HepG2 (cell line): ENCODE measurements around the gene ACACA. TPM values are rescaled to one million over a fixed set of nuclear protein-coding genes. Genes with fewer than 3 reads are reported as not detected.
A peak's percentile ranks its signal among the peaks of the same experiment; 100 is the strongest.

Experiments used
- ATAC-seq: fragments of 200-7000 bp; cut with Tn5 transposase; 3 replicates; pipeline ENCODE4 v1.9.1; 2020; ENCODE audit warnings: mild to moderate bottlenecking, moderate library complexity
- BruUV-seq: library from RNA; stranded (reverse); fragments of 400-500 nt; replicated peaks from 2 replicates; lab custom pipeline; 2021; lab: Mats Ljungman, UMichigan
- CTCF ChIA-PET: fragments of 300-600 bp; formaldehyde crosslinking; extraction: SDS; loops from one replicate; lab custom pipeline; 2021; ENCODE audit warnings: low total read pairs, inconsistent platforms, low intra/inter-chr PET ratio; lab: Yijun Ruan, JAX
- POLR2A ChIA-PET: fragments of 350-600 bp; sonication (Branson Sonifier 250); formaldehyde crosslinking; loops from one replicate; lab custom pipeline; 2020; ENCODE audit warnings: antibody characterized with exemption, inconsistent platforms; lab: Yijun Ruan, JAX
- DNase-seq: peaks from one replicate; pipeline ENCODE4 v3.0.0-alpha.2; 2015; ENCODE audit warnings: low spot score
- FAIRE-seq: peaks from 3 replicates; lab custom pipeline; 2011; peaks lifted over from hg19 to GRCh38; lab: Jason Lieb, UNC
- H2AFZ ChIP-seq: one replicate; pipeline ENCODE4 v1.6.1; 2011; ENCODE audit warnings: low read length, inconsistent platforms
- H3K27ac ChIP-seq: fragments of 300-600 bp; 3 replicates; pipeline ENCODE4 v1.8.0; 2011; ENCODE audit warnings: mixed run types, mild to moderate bottlenecking, mixed read lengths, low read length, inconsistent platforms; ENCODE audit not compliant: insufficient read depth; ENCODE audit errors: extremely low read length
- H3K27me3 ChIP-seq, 2 experiments: fragments of 200-600 bp in 1 of 2; 2 replicates in 1 of 2; 3 replicates in 1 of 2; pipeline versions ENCODE4 v1.6.0 to v1.8.0; 2011; ENCODE audit warnings: low read length in 2 of 2, mild to moderate bottlenecking in 2 of 2, moderate library complexity in 2 of 2, inconsistent platforms in 1 of 2; ENCODE audit not compliant: insufficient read depth in 2 of 2, control insufficient read depth in 1 of 2
- H3K36me3 ChIP-seq, 2 experiments: fragments of 200-600 bp in 1 of 2; replicated peaks in 1 of 2; 2 replicates in 1 of 2; 3 replicates in 1 of 2; pipeline versions ENCODE4 v1.5.1 to v1.8.0; 2011; ENCODE audit warnings: low read length in 2 of 2, inconsistent platforms in 1 of 2; ENCODE audit not compliant: insufficient read depth in 2 of 2, control insufficient read depth in 1 of 2
- H3K4me1 ChIP-seq: 2 replicates; pipeline ENCODE4 v1.5.1; 2012; ENCODE audit warnings: low read length, inconsistent platforms; ENCODE audit not compliant: insufficient read depth
- H3K4me2 ChIP-seq: 2 replicates; pipeline ENCODE4 v1.6.0; 2011; ENCODE audit warnings: low read depth, low read length, inconsistent platforms
- H3K4me3 ChIP-seq, 3 experiments: fragments of 200-600 bp in 1 of 3; sonication (generic), shearing (Covaris generic) in 1 of 3; replicated peaks in 1 of 3; 2 replicates each; pipeline ENCODE4 v1.5.1; 2011 to 2016; ENCODE audit warnings: low read length in 3 of 3, inconsistent platforms in 2 of 3, low read depth in 2 of 3, mild to moderate bottlenecking in 2 of 3, control low read depth in 1 of 3, mixed read lengths in 1 of 3; ENCODE audit not compliant: insufficient read depth in 1 of 3
- H3K79me2 ChIP-seq: one replicate; pipeline ENCODE4 v1.6.1; 2011; ENCODE audit warnings: low read length, inconsistent platforms; ENCODE audit not compliant: insufficient read depth
- H3K9ac ChIP-seq: 2 replicates; pipeline ENCODE4 v1.6.0; 2011; ENCODE audit warnings: mild to moderate bottlenecking, low read depth, low read length, inconsistent platforms; ENCODE audit not compliant: insufficient read depth
- H3K9me3 ChIP-seq: 2 replicates; pipeline ENCODE4 v1.5.1; 2012; ENCODE audit warnings: mild to moderate bottlenecking, low read length
- H4K20me1 ChIP-seq: 2 replicates; pipeline ENCODE4 v1.6.0; 2011; ENCODE audit warnings: inconsistent platforms, mild to moderate bottlenecking, low read length, moderate library complexity; ENCODE audit not compliant: insufficient read depth
- BCL6 ChIP-seq: IDR thresholded peaks from 2 replicates; pipeline ENCODE4 v1.6.1; 2016; ENCODE audit warnings: missing genetic modification reagents, missing compliant biosample characterization
- ETV5 ChIP-seq: IDR thresholded peaks from 2 replicates; pipeline ENCODE4 v1.6.1; 2018; ENCODE audit warnings: missing biosample characterization, missing genetic modification reagents, inconsistent platforms, borderline replicate concordance
- IRF2 ChIP-seq: IDR thresholded peaks from 2 replicates; pipeline ENCODE4 v1.6.1; 2018; ENCODE audit warnings: missing genetic modification reagents, missing compliant biosample characterization
- RBM22 ChIP-seq: fragments of 200-400 bp; formaldehyde crosslinking; optimal IDR thresholded peaks from 2 replicates; pipeline ENCODE3; 2017; ENCODE audit warnings: mild to moderate bottlenecking, low read length, moderate library complexity
- SMAD1 ChIP-seq: sonication (generic); formaldehyde crosslinking; IDR thresholded peaks from 2 replicates; pipeline ENCODE4 v1.4.0; 2020; ENCODE audit warnings: missing genetic modification reagents, low read depth, mild to moderate bottlenecking, borderline replicate concordance
- WGBS: methylation state at CpG from one replicate; pipeline ENCODE4 v1.1.6; 2017; ENCODE audit warnings: low lambda C conversion rate; 5-methylcytosine and 5-hydroxymethylcytosine counted together
- in situ Hi-C: cut with HindIII; loops from 2 replicates; pipeline ENCODE4 v1.10.0; 2017; ENCODE audit warnings: low pct_unique_long_range_greater_than_20kb; ENCODE audit not compliant: extremely low pct_ligation_motif_present
- intact Hi-C: fragments of 100-400 bp; cut with micrococcal nuclease; formaldehyde crosslinking; loops from one replicate; pipeline ENCODE4 v1.10.0; 2022; ENCODE audit not compliant: unreplicated experiment
- polyA plus RNA-seq, 8 experiments: library from polyadenylated mRNA; depleted of rRNA in 3 of 8; stranded (reverse) in 7 of 8; unstranded in 1 of 8; fragments of >200 nt; fragmentation: Illumina TruSeq in 4 of 8; extraction: Trizol in 4 of 8; gene quantifications; 2 replicates each; pipeline versions ENCODE4 v1.2.1 to v1.2.3, GENCODE V29; 2011 to 2016; ENCODE audit warnings: low read depth in 4 of 8, missing spikeins in 1 of 8, mixed read lengths in 1 of 8; ENCODE audit not compliant: insufficient read depth in 1 of 8
- total RNA-seq, 5 experiments: library from RNA; depleted of rRNA; stranded (reverse); fragments of >200 nt; fragmentation: Illumina TruSeq; extraction: Trizol; gene quantifications; 2 replicates each; pipeline ENCODE4 v1.2.3, GENCODE V29; 2016; ENCODE audit warnings: low read depth in 1 of 5
- TF ChIP-seq, protein P1 (sequence below): sonication (generic); IDR thresholded peaks from 2 replicates; pipeline ENCODE4 v1.6.1; 2016; ENCODE audit warnings: low read depth, borderline replicate concordance

Gene ACACA
- total and polyA plus RNA-seq, 2 of the 13 experiments (the other 11 are each of a cell fraction or from before 2014, with no cell fraction given), result 39.2 to 47.2 TPM

GRCh38 chr17:37084372-37084771 lies 322.3 kb downstream of the ACACA start:
- no peak overlapping the region for H3K4me2 ChIP-seq
- in situ Hi-C loops, result no loop called here
- H3K9me3 ChIP-seq, result no peaks in the 10 kb centered on the region
- TF ChIP-seq RBM22 (peak; percentile 56), ETV5 (CRISPR knock-in tag) (peak; percentile 22; the same call in 1 of the 2 replicates), SMAD1 (CRISPR knock-in tag) (no peak)
- H3K79me2 ChIP-seq, result no peaks in the 10 kb centered on the region
- H2AFZ ChIP-seq, result no peak overlapping the region
- H3K27me3 ChIP-seq, result no peaks in the 10 kb centered on the region
- peaks cover 6 to 39% of the 10 kb centered on the region in 2 experiments for H3K36me3 ChIP-seq
- FAIRE-seq, result no peak
- intact Hi-C loops, result no loop called here
- 88% methylated on average over 5 of the region's 5 CpGs for WGBS
- H3K4me3 ChIP-seq, result no peak overlapping the region
- H3K27ac ChIP-seq, result no peak overlapping the region
- no peak for DNase-seq
- no peak for ATAC-seq
- ChIA-PET CTCF (no interaction called here), POLR2A (no interaction called here)
- no TSS peak for BruUV-seq
- peaks cover 13% of the 10 kb centered on the region for H3K4me1 ChIP-seq
- no peak overlapping the region for H3K9ac ChIP-seq
- H4K20me1 ChIP-seq, result no peaks in the 10 kb centered on the region

DNA sequence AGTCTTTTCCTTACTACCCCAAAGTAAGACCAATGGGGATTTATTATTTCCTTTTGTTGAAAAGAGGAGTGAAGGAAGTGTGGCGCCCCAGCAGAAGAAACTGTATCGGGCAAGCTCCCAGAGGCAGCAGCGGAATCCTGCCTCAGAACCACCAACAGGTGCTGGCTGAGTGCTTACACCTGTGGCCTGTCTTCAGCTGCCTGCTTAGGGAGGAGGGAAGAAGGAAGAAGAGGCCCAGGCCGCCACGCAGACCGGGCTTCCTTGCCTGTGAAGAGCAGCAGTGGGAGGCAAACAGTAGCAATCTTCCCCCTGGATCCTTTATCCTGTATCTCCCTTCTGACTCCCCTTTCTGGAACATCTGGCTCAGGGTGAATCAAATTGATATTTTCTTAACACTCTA lies 323.2 kb downstream of the ACACA start:
- FAIRE-seq, result no peak
- ChIA-PET POLR2A (interaction anchor here (0.6 kb wide), 1 partner anchor 261 kb away, joined by 4 read pairs; no protein-coding TSS in a partner anchor), CTCF (no interaction called here)
- intact Hi-C loops (no loop called here), in situ Hi-C loops (no loop called here)
- ATAC-seq, result no peak
- Histone ChIP-seq H4K20me1 (no peaks in the 10 kb centered on the region), H3K9me3 (no peaks in the 10 kb centered on the region), H3K4me2 (no peak overlapping the region), H3K9ac (no peak overlapping the region), H3K4me1 (peaks cover 13% of the 10 kb centered on the region), H3K36me3 (peaks cover 6 to 30% of the 10 kb centered on the region in 2 experiments), H3K4me3 (no peak overlapping the region), H3K79me2 (no peaks in the 10 kb centered on the region), H2AFZ (no peak overlapping the region), H3K27ac (no peak overlapping the region), H3K27me3 (no peaks in the 10 kb centered on the region)
- 83% methylated on average over 6 of the region's 6 CpGs for WGBS
- no TSS peak for BruUV-seq
- no peak for DNase-seq
- TF ChIP-seq IRF2 (CRISPR knock-in tag) (no peak), BCL6 (CRISPR knock-in tag) (no peak)
- TF ChIP-seq, protein P1, sequence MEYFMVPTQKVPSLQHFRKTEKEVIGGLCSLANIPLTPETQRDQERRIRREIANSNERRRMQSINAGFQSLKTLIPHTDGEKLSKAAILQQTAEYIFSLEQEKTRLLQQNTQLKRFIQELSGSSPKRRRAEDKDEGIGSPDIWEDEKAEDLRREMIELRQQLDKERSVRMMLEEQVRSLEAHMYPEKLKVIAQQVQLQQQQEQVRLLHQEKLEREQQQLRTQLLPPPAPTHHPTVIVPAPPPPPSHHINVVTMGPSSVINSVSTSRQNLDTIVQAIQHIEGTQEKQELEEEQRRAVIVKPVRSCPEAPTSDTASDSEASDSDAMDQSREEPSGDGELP, result no peak
